ENCODE measurements around the gene BANK1.

BANK1 gene

DNA sequence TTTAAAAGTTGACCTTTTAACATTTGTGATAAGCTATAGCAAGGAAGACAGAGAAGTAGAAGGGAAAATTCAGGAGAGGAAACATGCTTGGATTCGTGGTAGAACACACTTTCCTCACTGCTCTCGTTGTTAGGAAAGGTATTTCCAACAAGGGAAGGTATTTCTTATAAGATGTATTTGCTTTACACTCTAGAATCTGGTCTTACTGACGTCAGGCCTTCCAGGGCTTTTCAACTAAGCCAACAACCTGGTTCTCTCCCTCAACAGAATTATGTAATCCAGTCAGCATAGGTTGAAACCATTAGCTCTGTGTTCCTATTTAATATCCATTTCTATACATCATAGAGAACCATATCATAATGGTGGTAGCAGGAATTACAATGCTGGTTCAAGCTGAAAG, 312.8 kb downstream of the BANK1 start:
- Histone ChIP-seq H3K9me3 (ENCODE audit: insufficient read depth, low read depth, low read length) (peaks cover 15% of the 10 kb centered on the region; the same call in 1 of the 2 replicates), H3K9ac (ENCODE audit: low read depth, low read length) (no peak overlapping the region), H3K4me1 (ENCODE audit: insufficient read depth, low read length) (no peaks in the 10 kb centered on the region), H3K4me3 (ENCODE audit: low read length) (no peak overlapping the region), H3K27ac (ENCODE audit: low read length) (no peak overlapping the region), H3K36me3 (ENCODE audit: insufficient read depth, low read depth, low read length) (no peaks in the 10 kb centered on the region), H3K27me3 (ENCODE audit: insufficient read depth, low read length) (no peaks in the 10 kb centered on the region)

DNA sequence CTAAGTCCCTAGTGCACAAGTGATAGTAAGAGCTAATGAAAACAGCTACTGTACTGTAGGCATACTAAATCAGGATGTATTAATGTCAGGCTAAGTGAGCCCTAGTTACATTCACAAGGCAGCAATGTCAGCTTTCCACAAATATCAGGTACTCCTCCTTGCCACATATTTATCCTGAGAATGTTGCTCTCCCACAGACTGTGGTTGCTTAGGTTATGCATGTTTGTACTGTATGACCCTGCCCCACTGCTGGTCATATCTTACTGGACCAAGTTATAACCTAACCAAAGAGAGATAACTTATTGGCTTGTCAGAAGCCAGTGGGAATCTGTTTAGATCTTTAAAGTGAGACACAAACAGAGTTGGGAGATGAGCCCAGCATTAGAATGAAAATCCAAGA, 313.7 kb downstream of the BANK1 start:
- Histone ChIP-seq H3K4me3 (ENCODE audit: low read length) (no peak overlapping the region), H3K27me3 (ENCODE audit: insufficient read depth, low read length) (no peaks in the 10 kb centered on the region), H3K27ac (ENCODE audit: low read length) (no peak overlapping the region), H3K9ac (ENCODE audit: low read depth, low read length) (no peak overlapping the region), H3K9me3 (ENCODE audit: insufficient read depth, low read depth, low read length) (peaks cover 15% of the 10 kb centered on the region; the same call in 1 of the 2 replicates), H3K4me1 (ENCODE audit: insufficient read depth, low read length) (no peaks in the 10 kb centered on the region), H3K36me3 (ENCODE audit: insufficient read depth, low read depth, low read length) (no peaks in the 10 kb centered on the region)

DNA sequence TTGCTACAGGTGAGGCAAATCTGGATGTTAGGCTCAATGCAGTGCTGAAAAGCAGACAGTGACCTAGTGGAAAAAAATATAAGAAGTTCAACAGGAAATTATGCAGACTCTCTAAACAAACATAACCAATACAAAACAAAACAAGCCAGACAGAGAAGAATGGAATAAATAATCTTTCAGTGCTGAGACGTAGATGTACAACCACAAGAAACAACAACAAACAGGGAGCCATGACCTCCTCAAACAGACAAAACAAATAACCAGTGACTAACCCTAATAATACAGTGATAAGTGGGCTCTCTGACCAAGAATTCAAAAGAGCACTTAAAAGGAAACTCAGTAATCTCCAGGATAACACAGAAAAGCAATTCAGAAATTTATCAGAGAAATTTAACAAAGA, 315.5 kb downstream of the BANK1 start:
- Histone ChIP-seq H3K27me3 (ENCODE audit: insufficient read depth, low read length) (no peaks in the 10 kb centered on the region), H3K27ac (ENCODE audit: low read length) (no peak overlapping the region), H3K9ac (ENCODE audit: low read depth, low read length) (no peak overlapping the region), H3K36me3 (ENCODE audit: insufficient read depth, low read depth, low read length) (no peaks in the 10 kb centered on the region), H3K9me3 (ENCODE audit: insufficient read depth, low read depth, low read length) (peaks cover 15% of the 10 kb centered on the region; the same call in 1 of the 2 replicates), H3K4me3 (ENCODE audit: low read length) (no peak overlapping the region), H3K4me1 (ENCODE audit: insufficient read depth, low read length) (no peaks in the 10 kb centered on the region)

DNA sequence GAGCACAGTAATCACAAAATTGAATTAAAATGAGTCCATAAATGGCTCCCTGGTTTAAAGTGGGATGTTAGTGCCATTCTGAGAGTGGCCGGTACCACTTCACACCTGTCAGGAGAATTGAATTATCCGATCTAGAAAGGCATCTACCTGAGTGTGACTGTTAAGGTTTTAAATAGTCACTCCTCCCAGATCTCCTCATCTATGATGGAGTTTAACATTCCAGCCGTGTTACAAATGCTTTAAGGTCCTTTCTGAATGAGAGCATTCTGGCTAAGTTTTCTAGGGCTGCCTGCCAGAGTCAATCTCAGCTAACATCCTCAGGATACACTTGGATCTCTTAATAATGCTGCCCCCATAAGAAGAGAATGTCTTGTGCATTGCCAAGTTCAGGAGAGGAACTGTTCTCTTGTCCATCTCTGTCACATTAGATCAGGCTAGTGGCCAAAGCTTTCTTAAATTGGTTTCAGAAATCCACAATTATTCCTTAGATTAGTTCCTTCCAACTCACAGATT, 323.6 kb downstream of the BANK1 start:
- no peak overlapping the region for H3K4me3 ChIP-seq (ENCODE audit: low read length)
- H3K36me3 ChIP-seq (ENCODE audit: insufficient read depth, low read depth, low read length), result no peaks in the 10 kb centered on the region
- H3K27ac ChIP-seq (ENCODE audit: low read length), result no peak overlapping the region
- no peaks in the 10 kb centered on the region for H3K27me3 ChIP-seq (ENCODE audit: insufficient read depth, low read length)
- no peak overlapping the region for H3K9ac ChIP-seq (ENCODE audit: low read depth, low read length)
- no peaks in the 10 kb centered on the region for H3K4me1 ChIP-seq (ENCODE audit: insufficient read depth, low read length)
- no peaks in the 10 kb centered on the region for H3K9me3 ChIP-seq (ENCODE audit: insufficient read depth, low read depth, low read length)

DNA sequence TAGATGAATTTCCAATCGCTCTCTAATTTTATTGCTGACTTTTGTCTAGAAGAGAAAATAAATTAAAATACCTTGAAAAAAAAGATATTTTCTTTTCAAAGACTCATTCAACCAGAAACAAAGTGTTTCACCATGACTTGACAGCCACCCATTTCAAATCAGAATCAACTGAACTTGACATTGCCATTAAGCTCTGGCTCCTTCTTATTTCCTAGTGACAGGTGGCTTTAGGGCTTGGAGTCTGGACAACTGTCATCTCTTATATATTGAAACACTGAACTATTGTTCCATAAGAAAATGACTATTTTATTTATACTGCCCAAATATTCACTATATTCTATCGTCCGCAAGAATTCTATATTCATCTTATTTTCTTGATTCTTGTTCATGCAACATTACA, 325.6 kb downstream of the BANK1 start:
- H3K9me3 ChIP-seq (ENCODE audit: insufficient read depth, low read depth, low read length), result no peaks in the 10 kb centered on the region
- no peak overlapping the region for H3K9ac ChIP-seq (ENCODE audit: low read depth, low read length)
- no peak overlapping the region for H3K27ac ChIP-seq (ENCODE audit: low read length)
- H3K27me3 ChIP-seq (ENCODE audit: insufficient read depth, low read length), result no peaks in the 10 kb centered on the region
- H3K36me3 ChIP-seq (ENCODE audit: insufficient read depth, low read depth, low read length), result no peaks in the 10 kb centered on the region
- no peak overlapping the region for H3K4me3 ChIP-seq (ENCODE audit: low read length)
- no peaks in the 10 kb centered on the region for H3K4me1 ChIP-seq (ENCODE audit: insufficient read depth, low read length)

DNA sequence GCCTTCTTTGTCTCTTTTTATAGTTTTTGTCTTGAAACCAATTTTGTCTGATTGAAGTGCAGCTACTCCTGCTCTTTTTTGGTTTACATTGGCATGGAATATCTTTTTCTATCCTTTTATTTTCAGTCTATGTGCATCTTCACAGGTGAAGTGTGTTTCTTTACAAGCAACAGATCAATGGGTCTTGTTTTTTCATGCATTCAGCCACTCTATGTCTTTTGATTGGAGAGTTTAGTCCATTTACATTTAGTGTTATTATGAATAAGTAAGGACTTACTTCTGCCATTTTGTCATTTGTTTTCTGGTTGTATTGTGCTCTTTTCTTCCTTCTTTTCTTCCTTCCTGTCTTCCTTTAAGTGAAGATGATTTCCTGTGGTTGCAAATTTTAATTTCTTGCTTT, 330.3 kb downstream of the BANK1 start:
- peaks cover 5% of the 10 kb centered on the region; the same call in 1 of the 2 replicates for H3K9me3 ChIP-seq (ENCODE audit: insufficient read depth, low read depth, low read length)
- no peak overlapping the region for H3K27ac ChIP-seq (ENCODE audit: low read length)
- H3K4me1 ChIP-seq (ENCODE audit: insufficient read depth, low read length), result no peaks in the 10 kb centered on the region
- H3K9ac ChIP-seq (ENCODE audit: low read depth, low read length), result no peak overlapping the region
- no peak overlapping the region for H3K4me3 ChIP-seq (ENCODE audit: low read length)
- no peaks in the 10 kb centered on the region for H3K36me3 ChIP-seq (ENCODE audit: insufficient read depth, low read depth, low read length)
- no peaks in the 10 kb centered on the region for H3K27me3 ChIP-seq (ENCODE audit: insufficient read depth, low read length)

Measured in iPS-20b (cell line).